Spleen (tissue), 11 donors: Measurements from ENCODE around the gene TRAF1. TPM values are rescaled to one million over a fixed set of nuclear protein-coding genes. Genes with fewer than 3 reads are reported as not detected.
A peak's percentile ranks its signal among the peaks of the same experiment; 100 is the strongest.

Experiments
- DNase-seq: peaks from one replicate; pipeline ENCODE4 v3.0.0-alpha.2; 2020
- H3K27ac ChIP-seq, 8 donors: fragments of 200-600 bp; sonication (generic) in 7 of 8; 1 replicate in 4 of 8; 2 replicates in 4 of 8; pipeline versions ENCODE4 v1.5.0 to v1.8.0; 2016 to 2021; ENCODE audit warnings: inconsistent platforms in 4 of 8, mild to moderate bottlenecking in 4 of 8, moderate library complexity in 1 of 8
- H3K27me3 ChIP-seq, 7 donors: fragments of 200-600 bp; sonication (generic) in 6 of 7; replicated peaks in 1 of 7; 1 replicate in 4 of 7; 2 replicates in 3 of 7; pipeline versions ENCODE4 v1.5.0 to v1.8.0; 2016 to 2021; ENCODE audit warnings: inconsistent platforms in 3 of 7, mild to moderate bottlenecking in 1 of 7
- H3K36me3 ChIP-seq, 6 donors: fragments of 200-600 bp; sonication (generic) in 5 of 6; 1 replicate in 4 of 6; 2 replicates in 2 of 6; pipeline versions ENCODE4 v1.5.0 to v1.8.0; 2016 to 2021; ENCODE audit warnings: inconsistent platforms in 2 of 6
- H3K4me1 ChIP-seq, 6 donors: fragments of 200-600 bp; sonication (generic) in 5 of 6; 1 replicate in 3 of 6; 2 replicates in 3 of 6; pipeline versions ENCODE4 v1.5.0 to v1.8.0; 2016 to 2021; ENCODE audit warnings: inconsistent platforms in 3 of 6
- H3K4me3 ChIP-seq, 8 donors: fragments of 200-600 bp; sonication (generic) in 7 of 8; 1 replicate in 4 of 8; 2 replicates in 4 of 8; pipeline versions ENCODE4 v1.5.0 to v1.8.0; 2016 to 2021; ENCODE audit warnings: inconsistent platforms in 4 of 8, mild to moderate bottlenecking in 4 of 8, moderate library complexity in 2 of 8
- H3K9me3 ChIP-seq, 8 donors: fragments of 200-600 bp; sonication (generic) in 7 of 8; 1 replicate in 4 of 8; 2 replicates in 4 of 8; pipeline versions ENCODE4 v1.5.0 to v1.8.0; 2016 to 2021; ENCODE audit warnings: inconsistent platforms in 4 of 8
- POLR2A ChIP-seq, 3 donors: fragments of 450-650 bp; IDR thresholded peaks; one replicate each; pipeline ENCODE4 v1.5.1; 2017; ENCODE audit warnings: antibody characterized with exemption in 3 of 3, mild to moderate bottlenecking in 1 of 3
- POLR2AphosphoS5 ChIP-seq, 3 donors: sonication (generic); formaldehyde crosslinking; IDR thresholded peaks; one replicate each; pipeline ENCODE4 v1.5.1; 2017; ENCODE audit warnings: antibody characterized with exemption in 3 of 3
- WGBS, 5 donors: extraction: QIAGEN DNeasy Blood & Tissue Kit in 3 of 5; methylation state at CpG; one replicate each; pipeline versions ENCODE4 v1.1.5 to v1.1.7; 2013 to 2018; 5-methylcytosine and 5-hydroxymethylcytosine counted together
- intact Hi-C: fragments of 100-400 bp; cut with DNase I; formaldehyde crosslinking; loops from one replicate; pipeline ENCODE4 v1.15.0; 2023; ENCODE audit warnings: low total_unique reads
- polyA plus RNA-seq, 3 donors: library from polyadenylated mRNA; stranded (reverse); fragments of 200-250 nt; gene quantifications; one replicate each; pipeline ENCODE4 v1.2.1, GENCODE V29; 2013
- total RNA-seq, 7 donors: library from RNA; depleted of rRNA in 3 of 7; stranded (reverse); fragments of >200 nt in 3 of 7; fragmentation: NEBNext Ultra II Directional in 4 of 7; extraction: Animal tissue kit (Norgen Biotek cat#: 25700) in 4 of 7; gene quantifications; one replicate each; pipeline versions ENCODE4 v1.1.0 to v1.2.1, GENCODE V29; 2016 to 2021
- TF ChIP-seq, protein P1 (sequence below), 11 experiments: fragments of 200-600 bp in 7 of 11; fragments of 450-650 bp in 4 of 11; sonication (generic) in 4 of 11; IDR thresholded peaks in 8 of 11; conservative IDR thresholded peaks in 3 of 11; 1 replicate in 7 of 11; 2 replicates in 4 of 11; pipeline versions ENCODE4 v1.4.0 to v1.8.0; 2016 to 2021; ENCODE audit warnings: antibody characterized with exemption in 11 of 11, inconsistent platforms in 4 of 11, mild to moderate bottlenecking in 1 of 11
- donor health status: healthy with polysubstance abuse.
- donor health status: DM: no; HTN: no; CAD: no; lungs with moderate emphysema.
- donor health status: DM: no; HTN: no; CAD: no.
- donor health status: Bipolar disorder and iron deficiency.
- donor health status: healthy.
- donor health status: DM: no; HTN: no; CAD: no.
- donor health status: DM: yes; HTN: yes; CAD: no.

TRAF1 gene
- total and polyA plus RNA-seq, 10 donors, result 8.6 to 29.2 (median 14.1) TPM

DNA sequence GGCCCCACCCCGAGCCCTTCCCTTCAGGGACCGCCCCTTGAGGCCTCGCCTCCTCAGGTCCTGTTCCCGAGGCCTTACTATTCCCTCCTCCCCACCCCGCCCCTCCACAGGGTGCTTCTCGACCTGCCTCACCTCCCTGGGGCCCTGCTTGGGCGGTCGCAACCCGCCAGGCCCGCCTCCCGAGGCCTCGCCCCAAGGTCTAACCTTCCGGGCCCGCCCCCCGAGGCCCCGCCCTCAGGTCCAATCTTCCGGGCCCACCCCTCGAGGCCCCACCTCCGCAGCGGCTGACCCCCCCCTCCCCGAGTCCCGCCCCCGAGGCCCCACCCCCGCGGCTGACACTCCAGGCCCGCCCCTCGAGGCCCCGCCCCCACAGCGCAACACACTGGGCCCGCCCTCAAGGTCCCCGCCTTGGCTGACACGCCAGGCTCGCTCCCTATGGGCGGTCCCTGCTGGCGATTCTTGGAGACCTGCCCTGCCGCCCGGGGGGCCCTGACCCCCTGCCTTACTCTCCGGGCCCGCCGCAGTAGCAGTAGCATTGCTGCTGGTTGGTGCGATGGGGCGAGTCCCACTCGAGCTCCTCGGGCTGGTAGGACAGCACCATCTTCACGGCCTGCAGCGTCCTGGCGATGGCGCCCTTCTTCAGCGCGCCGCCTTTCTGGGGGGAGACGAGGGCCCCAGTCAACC, 57.8 kb downstream of the TRAF1 start:
- peaks cover 0 to 79% (median 25%) of the 10 kb centered on the region in 6 donors for H3K36me3 ChIP-seq
- peaks cover 4 to 39% (median 20%) of the 10 kb centered on the region in 6 donors for H3K4me1 ChIP-seq
- DNase-seq, result peak; percentile 100
- intact Hi-C loops, result no loop called here
- peak overlapping the region; percentile 81 to 94 (median 91) for H3K27ac ChIP-seq
- TF ChIP-seq, protein P1, sequence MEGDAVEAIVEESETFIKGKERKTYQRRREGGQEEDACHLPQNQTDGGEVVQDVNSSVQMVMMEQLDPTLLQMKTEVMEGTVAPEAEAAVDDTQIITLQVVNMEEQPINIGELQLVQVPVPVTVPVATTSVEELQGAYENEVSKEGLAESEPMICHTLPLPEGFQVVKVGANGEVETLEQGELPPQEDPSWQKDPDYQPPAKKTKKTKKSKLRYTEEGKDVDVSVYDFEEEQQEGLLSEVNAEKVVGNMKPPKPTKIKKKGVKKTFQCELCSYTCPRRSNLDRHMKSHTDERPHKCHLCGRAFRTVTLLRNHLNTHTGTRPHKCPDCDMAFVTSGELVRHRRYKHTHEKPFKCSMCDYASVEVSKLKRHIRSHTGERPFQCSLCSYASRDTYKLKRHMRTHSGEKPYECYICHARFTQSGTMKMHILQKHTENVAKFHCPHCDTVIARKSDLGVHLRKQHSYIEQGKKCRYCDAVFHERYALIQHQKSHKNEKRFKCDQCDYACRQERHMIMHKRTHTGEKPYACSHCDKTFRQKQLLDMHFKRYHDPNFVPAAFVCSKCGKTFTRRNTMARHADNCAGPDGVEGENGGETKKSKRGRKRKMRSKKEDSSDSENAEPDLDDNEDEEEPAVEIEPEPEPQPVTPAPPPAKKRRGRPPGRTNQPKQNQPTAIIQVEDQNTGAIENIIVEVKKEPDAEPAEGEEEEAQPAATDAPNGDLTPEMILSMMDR (IDR thresholded peaks at IDR 0.05 in 8 of 11, conservative IDR thresholded peaks at IDR 0.05 in 3 of 11), result peak in 10 of 11 experiments; percentile 22 to 66 (median 56)
- TF ChIP-seq POLR2AphosphoS5 (IDR thresholded peaks at IDR 0.05), result peak; percentile 85 to 93 (median 88)
- peak in 1 of 3 donors; percentile 39 for TF ChIP-seq POLR2A (IDR thresholded peaks at IDR 0.05)
- H3K4me3 ChIP-seq, result peak overlapping the region; percentile 43 to 75 (median 48)
- H3K27me3 ChIP-seq, result no peaks in the 10 kb centered on the region
- H3K9me3 ChIP-seq, result no peaks in the 10 kb centered on the region
- WGBS, 5 donors, result 4 to 8% (median 6%) methylated on average over 24 to 52 of the region's 52 CpGs

DNA sequence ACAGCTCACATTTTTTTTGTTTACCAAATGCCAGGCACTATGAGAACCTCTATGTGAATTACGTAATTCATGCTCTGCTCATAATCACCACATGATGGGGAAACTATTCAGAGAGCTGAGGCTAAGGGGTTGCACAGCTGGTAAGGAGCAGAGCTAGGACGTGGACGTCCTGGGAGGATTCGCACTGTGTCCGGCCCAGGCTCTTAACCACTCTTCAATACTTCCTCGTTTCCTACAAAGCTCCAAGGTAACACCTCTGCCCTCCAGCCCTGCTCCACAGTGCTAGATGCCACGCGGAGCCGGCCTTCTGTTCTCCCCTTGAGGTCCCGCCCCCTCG, 58.3 kb downstream of the TRAF1 start:
- Histone ChIP-seq H3K27ac (peak overlapping the region; percentile 60 to 94 (median 91)), H3K36me3 (peaks cover 0 to 79% (median 26%) of the 10 kb centered on the region in 6 donors), H3K4me3 (peak overlapping the region; percentile 43 to 75 (median 48)), H3K4me1 (peaks cover 4 to 34% (median 20%) of the 10 kb centered on the region in 6 donors), H3K27me3 (no peaks in the 10 kb centered on the region), H3K9me3 (no peaks in the 10 kb centered on the region)
- intact Hi-C loops, result no loop called here
- WGBS, 5 donors, result 7 to 20% (median 15%) methylated on average over 9 to 11 of the region's 11 CpGs
- TF ChIP-seq POLR2AphosphoS5 (IDR thresholded peaks at IDR 0.05) (peak in 1 of 3 donors; percentile 38), POLR2A (IDR thresholded peaks at IDR 0.05) (no peak)
- TF ChIP-seq, protein P1 (IDR thresholded peaks at IDR 0.05 in 8 of 11, conservative IDR thresholded peaks at IDR 0.05 in 3 of 11), result peak in 3 of 11 experiments; percentile 8 to 32 (median 26)
- DNase-seq, result no peak

DNA sequence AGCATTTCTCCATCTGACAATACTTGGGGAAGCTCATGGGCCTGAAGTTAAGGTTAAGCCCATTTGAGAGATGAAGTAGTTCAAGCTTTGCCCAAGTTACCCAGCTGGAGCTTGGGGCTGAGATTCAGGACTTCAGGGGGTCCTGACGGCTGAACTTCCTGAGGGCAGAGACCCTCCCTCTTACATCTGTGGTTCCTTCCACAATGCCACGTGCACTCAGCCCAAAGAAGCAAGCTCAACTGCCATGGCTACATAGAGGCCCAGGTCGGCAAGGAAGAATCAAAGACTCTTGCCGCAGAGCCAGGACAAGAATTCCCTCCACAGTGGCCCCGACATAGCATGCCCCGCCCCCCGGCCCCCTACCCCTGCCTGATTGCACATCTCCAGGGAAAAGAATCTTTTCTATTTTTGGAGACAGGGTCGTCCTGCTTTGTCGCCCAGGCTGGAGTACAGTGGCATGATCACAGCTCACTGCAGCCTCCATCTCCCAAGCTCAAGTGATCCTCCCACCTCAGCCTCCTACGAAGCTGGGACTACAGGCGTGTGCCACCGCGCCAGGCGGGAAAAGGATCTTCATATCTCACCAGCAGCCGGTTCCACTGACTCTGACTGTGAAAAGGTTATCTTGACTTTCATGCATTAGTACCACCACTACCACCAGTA, 58.8 kb downstream of the TRAF1 start:
- Histone ChIP-seq H3K27me3 (no peaks in the 10 kb centered on the region), H3K27ac (peak overlapping the region; percentile 60 to 94 (median 91)), H3K9me3 (no peaks in the 10 kb centered on the region), H3K4me1 (peaks cover 4 to 29% (median 20%) of the 10 kb centered on the region in 6 donors), H3K36me3 (peaks cover 0 to 79% (median 28%) of the 10 kb centered on the region in 6 donors), H3K4me3 (peak overlapping the region in 7 of 8 donors; percentile 43 to 75 (median 49))
- 89 to 94% (median 92%) methylated on average over 14 to 15 of the region's 15 CpGs for WGBS, 5 donors
- intact Hi-C loops, result no loop called here
- TF ChIP-seq POLR2A (IDR thresholded peaks at IDR 0.05) (no peak), POLR2AphosphoS5 (IDR thresholded peaks at IDR 0.05) (no peak)
- TF ChIP-seq, protein P1 (IDR thresholded peaks at IDR 0.05 in 8 of 11, conservative IDR thresholded peaks at IDR 0.05 in 3 of 11), result no peak
- peak; percentile 80 for DNase-seq

DNA sequence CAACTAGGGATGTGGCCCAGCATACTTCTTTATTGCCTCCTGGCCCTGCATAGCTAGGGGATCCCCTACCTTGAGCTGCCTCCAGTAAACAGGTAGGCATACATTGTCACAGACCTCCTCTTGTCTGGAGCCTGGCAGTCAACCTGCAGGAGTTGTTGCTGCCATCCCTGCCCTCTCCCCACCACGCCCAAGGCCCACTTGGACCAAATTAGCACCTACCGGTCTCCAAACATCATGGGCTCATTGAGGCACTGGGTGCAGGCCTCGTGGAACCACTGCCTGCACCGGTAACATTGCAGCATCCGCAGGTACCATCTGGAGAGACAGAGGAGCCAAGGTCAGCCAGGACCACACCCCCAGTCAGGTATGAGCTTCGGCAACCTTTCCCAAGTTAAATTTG, 59.9 kb downstream of the TRAF1 start:
- H3K36me3 ChIP-seq, result peaks cover 0 to 79% (median 33%) of the 10 kb centered on the region in 6 donors
- peak; percentile 64 for DNase-seq
- H3K27me3 ChIP-seq, result no peaks in the 10 kb centered on the region
- 93 to 100% (median 97%) methylated on average over 3 to 6 of the region's 6 CpGs for WGBS, 5 donors
- H3K27ac ChIP-seq, result peak overlapping the region in 1 of 8 donors; percentile 4
- H3K4me3 ChIP-seq, result no peak overlapping the region
- H3K9me3 ChIP-seq, result no peaks in the 10 kb centered on the region
- peaks cover 4 to 29% (median 20%) of the 10 kb centered on the region in 6 donors for H3K4me1 ChIP-seq
- TF ChIP-seq, protein P1 (IDR thresholded peaks at IDR 0.05 in 8 of 11, conservative IDR thresholded peaks at IDR 0.05 in 3 of 11), result no peak
- TF ChIP-seq POLR2A (IDR thresholded peaks at IDR 0.05) (no peak), POLR2AphosphoS5 (IDR thresholded peaks at IDR 0.05) (no peak)
- intact Hi-C loops, result no loop called here
